Vagina (tissue), 2 donors: ENCODE data around the gene MEOX1. TPM values are rescaled to one million over a fixed set of nuclear protein-coding genes. Genes with fewer than 3 reads are reported as not detected.

Source experiments
- DNase-seq, 2 donors: peaks; one replicate each; pipeline ENCODE4 v3.0.0-alpha.2; 2017; ENCODE audit errors: extremely low spot score in 2 of 2
- H3K27ac ChIP-seq: fragments of 200-600 bp; sonication (generic); one replicate; pipeline ENCODE4 v1.5.1; 2019
- H3K27me3 ChIP-seq: fragments of 200-600 bp; sonication (generic); one replicate; pipeline ENCODE4 v1.5.1; 2019
- H3K36me3 ChIP-seq, 2 donors: fragments of 200-600 bp; sonication (generic); one replicate each; pipeline ENCODE4 v1.5.1; 2017 to 2019
- H3K4me1 ChIP-seq: fragments of 200-600 bp; sonication (generic); one replicate; pipeline ENCODE4 v1.5.1; 2019
- H3K4me3 ChIP-seq, 2 donors: fragments of 200-600 bp; sonication (generic); 1 replicate in 1 of 2; 2 replicates in 1 of 2; pipeline ENCODE4 v1.5.1; 2016 to 2019
- H3K9me3 ChIP-seq: fragments of 200-600 bp; sonication (generic); one replicate; pipeline ENCODE4 v1.5.1; 2019
- POLR2A ChIP-seq, 2 donors: fragments of 450-650 bp; IDR thresholded peaks; one replicate each; pipeline ENCODE4 v1.6.1; 2017; ENCODE audit warnings: antibody characterized with exemption in 2 of 2, mild to moderate bottlenecking in 2 of 2, moderate library complexity in 2 of 2
- POLR2AphosphoS5 ChIP-seq, 2 donors: sonication (generic); formaldehyde crosslinking; IDR thresholded peaks; one replicate each; pipeline ENCODE4 v1.9.0; 2017; ENCODE audit warnings: antibody characterized with exemption in 2 of 2, mild to moderate bottlenecking in 2 of 2, low read depth in 1 of 2; ENCODE audit not compliant: insufficient read depth in 1 of 2
- intact Hi-C: fragments of 100-400 bp; cut with DNase I; formaldehyde crosslinking; loops from one replicate; pipeline ENCODE4 v1.15.1; 2023
- total RNA-seq: library from RNA; depleted of rRNA; stranded (reverse); fragments of >200 nt; gene quantifications from one replicate; pipeline ENCODE4 v1.2.3, GENCODE V29; 2016
- TF ChIP-seq, protein P1 (sequence below), 3 experiments: fragments of 450-650 bp in 2 of 3; fragments of 200-600 bp in 1 of 3; sonication (generic) in 1 of 3; IDR thresholded peaks; one replicate each; pipeline ENCODE4 v1.5.1; 2017 to 2019; ENCODE audit warnings: antibody characterized with exemption in 3 of 3, mild to moderate bottlenecking in 2 of 3, moderate library complexity in 2 of 3

The MEOX1 gene
- total RNA-seq, 1 donor from 2014 or later = 4.7 TPM

DNA sequence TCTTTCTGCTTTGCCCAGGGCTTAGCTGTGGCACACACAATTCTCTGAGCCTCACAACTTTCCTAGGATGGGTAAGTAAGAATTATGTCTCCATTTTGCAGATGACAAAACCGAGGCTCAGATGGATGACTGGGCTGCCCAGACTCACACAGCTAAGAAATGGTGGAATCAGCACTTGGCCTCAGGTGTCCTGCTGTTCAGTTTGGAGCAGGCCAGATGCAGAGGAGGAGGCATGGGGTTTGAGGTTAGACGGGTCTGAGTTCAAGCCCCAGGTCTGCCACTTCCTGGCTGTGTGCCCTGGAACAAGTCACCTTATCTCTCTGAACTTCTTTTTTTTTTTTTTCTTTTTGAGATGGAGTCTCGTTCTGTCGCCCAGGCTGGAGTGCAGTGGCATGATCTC lies 1.7 kb upstream of the MEOX1 start:
- Histone ChIP-seq H3K9me3 (no peaks in the 10 kb centered on the region), H3K27ac (no peak overlapping the region), H3K4me3 (no peak overlapping the region), H3K36me3 (no peaks in the 10 kb centered on the region), H3K4me1 (peaks cover 42% of the 10 kb centered on the region), H3K27me3 (no peaks in the 10 kb centered on the region)
- intact Hi-C loops = no loop called here
- no peak for TF ChIP-seq POLR2A (IDR thresholded peaks at IDR 0.05)
- no peak for DNase-seq

DNA sequence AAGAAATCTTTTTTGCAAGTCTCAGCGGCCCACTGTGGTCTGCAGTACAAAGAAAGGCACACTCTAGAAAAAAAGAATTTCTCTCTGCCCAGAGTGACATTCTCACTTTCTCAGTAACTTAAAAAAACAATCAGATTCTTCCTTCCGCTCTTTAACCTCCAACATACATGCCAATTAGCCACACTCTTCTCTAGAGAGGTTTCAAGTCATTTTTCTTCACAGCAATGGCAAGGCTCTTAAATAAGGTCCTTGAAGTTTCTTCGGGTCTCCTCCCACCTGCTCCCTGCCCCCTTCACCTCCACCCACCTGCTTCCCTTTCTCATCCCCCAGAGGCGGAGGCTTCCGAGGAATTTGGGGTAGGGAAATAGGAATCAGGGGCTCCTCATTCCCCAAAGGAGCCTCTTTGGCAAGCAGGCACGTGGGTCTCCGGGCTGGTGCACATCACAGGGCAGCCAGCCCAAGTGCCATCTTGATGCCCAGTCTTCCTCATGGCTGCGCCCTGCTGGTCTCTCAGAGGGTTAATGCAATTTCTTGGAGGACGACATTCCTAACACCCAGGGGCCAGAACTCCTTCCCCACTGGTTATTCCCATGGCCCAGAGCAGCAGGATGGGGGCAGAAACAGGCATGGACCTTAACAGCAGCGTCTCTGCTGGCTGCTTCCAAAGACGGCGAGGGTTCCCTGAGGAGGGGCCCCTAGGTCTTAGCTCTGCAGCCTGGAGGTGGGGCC lies 855 bp upstream of the MEOX1 start:
- H3K4me3 ChIP-seq = no peak overlapping the region
- no peaks in the 10 kb centered on the region for H3K27me3 ChIP-seq
- TF ChIP-seq POLR2A (IDR thresholded peaks at IDR 0.05) (no peak), POLR2AphosphoS5 (IDR thresholded peaks at IDR 0.05; ENCODE audit: insufficient read depth in 1 of 2, low read depth in 1 of 2) (no peak)
- TF ChIP-seq, protein P1, sequence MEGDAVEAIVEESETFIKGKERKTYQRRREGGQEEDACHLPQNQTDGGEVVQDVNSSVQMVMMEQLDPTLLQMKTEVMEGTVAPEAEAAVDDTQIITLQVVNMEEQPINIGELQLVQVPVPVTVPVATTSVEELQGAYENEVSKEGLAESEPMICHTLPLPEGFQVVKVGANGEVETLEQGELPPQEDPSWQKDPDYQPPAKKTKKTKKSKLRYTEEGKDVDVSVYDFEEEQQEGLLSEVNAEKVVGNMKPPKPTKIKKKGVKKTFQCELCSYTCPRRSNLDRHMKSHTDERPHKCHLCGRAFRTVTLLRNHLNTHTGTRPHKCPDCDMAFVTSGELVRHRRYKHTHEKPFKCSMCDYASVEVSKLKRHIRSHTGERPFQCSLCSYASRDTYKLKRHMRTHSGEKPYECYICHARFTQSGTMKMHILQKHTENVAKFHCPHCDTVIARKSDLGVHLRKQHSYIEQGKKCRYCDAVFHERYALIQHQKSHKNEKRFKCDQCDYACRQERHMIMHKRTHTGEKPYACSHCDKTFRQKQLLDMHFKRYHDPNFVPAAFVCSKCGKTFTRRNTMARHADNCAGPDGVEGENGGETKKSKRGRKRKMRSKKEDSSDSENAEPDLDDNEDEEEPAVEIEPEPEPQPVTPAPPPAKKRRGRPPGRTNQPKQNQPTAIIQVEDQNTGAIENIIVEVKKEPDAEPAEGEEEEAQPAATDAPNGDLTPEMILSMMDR (IDR thresholded peaks at IDR 0.05) = no peak
- DNase-seq = no peak
- peaks cover 42% of the 10 kb centered on the region for H3K4me1 ChIP-seq
- H3K9me3 ChIP-seq = no peaks in the 10 kb centered on the region
- no peaks in the 10 kb centered on the region for H3K36me3 ChIP-seq
- intact Hi-C loops = no loop called here
- no peak overlapping the region for H3K27ac ChIP-seq

DNA sequence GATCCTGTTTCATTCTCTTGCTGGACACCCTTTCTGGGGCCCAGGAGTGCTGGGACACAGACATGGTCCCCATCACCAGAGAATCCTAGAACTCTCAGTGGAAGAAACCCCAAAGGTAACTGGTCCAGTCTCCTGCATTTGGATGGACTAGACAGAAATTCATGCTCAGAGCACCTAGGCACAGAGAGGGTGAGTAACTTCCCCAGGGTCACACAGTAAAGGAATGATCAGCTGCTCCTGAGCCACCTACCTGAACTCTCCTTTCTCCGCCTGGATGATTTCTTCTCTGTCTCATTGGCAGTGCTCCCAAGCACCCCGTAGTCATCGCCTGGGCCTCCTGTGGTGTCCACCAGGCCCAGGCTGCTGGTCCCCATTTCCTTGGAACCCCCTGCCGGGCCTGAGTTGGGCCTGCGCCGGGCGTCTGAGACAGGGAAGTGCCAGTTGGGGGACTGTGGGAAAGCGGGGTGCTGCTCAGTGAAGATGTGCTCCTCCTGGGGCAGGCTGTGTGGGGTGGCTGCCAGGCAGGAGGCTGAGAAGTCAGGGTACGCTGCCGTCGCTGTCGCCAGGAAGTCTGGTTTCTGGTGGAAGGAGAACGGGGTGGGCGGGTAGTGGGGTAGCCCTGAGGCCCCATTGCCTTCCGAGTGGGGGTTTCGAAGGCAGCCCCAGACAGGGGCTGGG lies 767 bp downstream of the MEOX1 start:
- peak overlapping the region; percentile 24 to 35 for H3K4me3 ChIP-seq
- H3K36me3 ChIP-seq = no peaks in the 10 kb centered on the region
- DNase-seq = no peak
- TF ChIP-seq, protein P1 (IDR thresholded peaks at IDR 0.05) = no peak
- TF ChIP-seq POLR2AphosphoS5 (IDR thresholded peaks at IDR 0.05; ENCODE audit: insufficient read depth in 1 of 2, low read depth in 1 of 2) (no peak), POLR2A (IDR thresholded peaks at IDR 0.05) (no peak)
- H3K4me1 ChIP-seq = peaks cover 48% of the 10 kb centered on the region
- H3K9me3 ChIP-seq = no peaks in the 10 kb centered on the region
- intact Hi-C loops = no loop called here
- no peaks in the 10 kb centered on the region for H3K27me3 ChIP-seq
- peak overlapping the region; percentile 64 for H3K27ac ChIP-seq

DNA sequence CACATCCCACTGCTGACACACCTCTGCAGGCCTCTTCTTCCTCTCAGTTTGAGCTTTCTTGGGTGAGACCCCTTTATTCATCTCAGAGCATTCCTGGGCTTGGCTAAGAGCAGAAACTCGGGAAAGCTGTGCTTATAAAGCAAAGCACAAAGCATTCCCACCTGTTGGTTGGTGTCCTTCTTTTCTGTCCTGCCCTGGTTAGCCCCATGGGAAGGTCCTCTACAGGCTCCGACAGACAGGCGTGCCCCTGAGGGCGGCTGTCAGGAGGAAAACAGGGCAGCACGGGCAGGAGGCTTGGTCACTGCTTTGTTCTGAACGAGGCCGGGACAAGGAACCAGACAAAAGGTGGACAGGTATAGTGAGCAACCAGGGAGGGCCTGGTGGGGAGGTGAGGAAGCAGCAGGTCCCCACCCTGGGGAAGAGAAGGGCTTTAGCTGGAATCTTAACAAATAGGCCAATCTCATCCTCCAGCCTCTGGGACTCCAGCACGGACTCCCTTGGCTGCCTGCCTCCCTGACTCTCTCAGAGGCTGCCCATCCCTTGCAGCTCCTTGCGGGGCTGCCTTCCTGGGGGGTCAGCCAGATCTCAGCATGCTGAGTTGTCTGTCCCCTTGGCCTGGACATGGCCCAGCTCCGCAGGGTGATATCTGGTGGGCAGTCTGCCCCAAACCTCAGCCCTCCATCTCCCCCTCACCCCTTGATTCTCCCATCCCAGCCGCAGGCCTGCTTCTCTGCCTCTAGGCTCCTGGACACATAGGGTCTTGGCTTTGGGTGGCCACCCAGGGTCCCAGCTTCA lies 1.7 kb downstream of the MEOX1 start:
- Histone ChIP-seq H3K4me3 (peak overlapping the region; percentile 24 to 35), H3K27ac (peak overlapping the region; percentile 42), H3K36me3 (no peaks in the 10 kb centered on the region), H3K9me3 (no peaks in the 10 kb centered on the region), H3K27me3 (no peaks in the 10 kb centered on the region), H3K4me1 (peaks cover 39% of the 10 kb centered on the region)
- intact Hi-C loops = no loop called here
- no peak for DNase-seq
- TF ChIP-seq POLR2A (IDR thresholded peaks at IDR 0.05) = no peak
- TF ChIP-seq, protein P1 (IDR thresholded peaks at IDR 0.05) = no peak
- TF ChIP-seq POLR2AphosphoS5 (IDR thresholded peaks at IDR 0.05; ENCODE audit: insufficient read depth in 1 of 2, low read depth in 1 of 2) = no peak

DNA sequence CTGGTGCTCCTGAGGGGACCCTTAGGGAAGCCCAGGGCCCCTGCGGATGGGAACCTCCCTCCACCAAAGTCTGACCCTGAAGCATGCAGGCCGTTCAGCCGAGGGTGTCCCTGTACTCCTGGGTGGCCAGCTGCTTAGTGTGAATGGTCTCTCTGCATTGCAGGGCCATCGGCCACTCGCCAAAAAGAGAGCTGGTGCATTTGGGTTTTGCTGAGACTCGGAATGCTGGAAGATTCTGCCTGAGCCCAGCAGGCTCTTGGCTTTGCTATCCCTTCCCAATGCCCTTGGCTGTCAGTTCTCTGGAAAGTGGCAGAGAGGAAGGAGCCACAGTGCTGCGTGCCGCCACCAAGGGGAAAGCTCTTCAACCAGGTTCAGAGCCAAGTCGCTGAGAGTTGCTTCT lies 2.8 kb downstream of the MEOX1 start:
- no peaks in the 10 kb centered on the region for H3K27me3 ChIP-seq
- no peaks in the 10 kb centered on the region for H3K36me3 ChIP-seq
- TF ChIP-seq POLR2AphosphoS5 (IDR thresholded peaks at IDR 0.05; ENCODE audit: insufficient read depth in 1 of 2, low read depth in 1 of 2) (no peak), POLR2A (IDR thresholded peaks at IDR 0.05) (no peak)
- TF ChIP-seq, protein P1 (IDR thresholded peaks at IDR 0.05) = no peak
- no peaks in the 10 kb centered on the region for H3K9me3 ChIP-seq
- H3K4me1 ChIP-seq = peaks cover 37% of the 10 kb centered on the region
- DNase-seq = no peak
- H3K27ac ChIP-seq = peak overlapping the region; percentile 42
- peak overlapping the region in 1 of 2 donors; percentile 35 for H3K4me3 ChIP-seq
- intact Hi-C loops = no loop called here
